Central memory CD8-positive, alpha-beta T cell (primary cell): ENCODE measurements around the gene PCDHA9.
"Not testable (repeated sequence)": the region's sequence is repeated elsewhere in the genome, so short reads cannot be mapped to it uniquely, and the experiment has no call there.

Experiments
- ATAC-seq: fragments of 150-1000 bp; cut with Tn5 transposase; replicated peaks from 2 replicates; pipeline ENCODE4 v1.10.0; 2022; ENCODE audit warnings: mild to moderate bottlenecking, moderate FRiP score, moderate number of reproducible peaks; ENCODE audit not compliant: poor library complexity, severe bottlenecking; ENCODE audit errors: extremely low read depth
- DNase-seq, 2 donors: peaks; one replicate each; pipeline ENCODE4 v3.0.0; 2021; ENCODE audit warnings: low spot score in 2 of 2
- H3K27ac Mint-ChIP-seq: one replicate; pipeline ENCODE4 v1.8.0; 2022; ENCODE audit warnings: low read depth, mild to moderate bottlenecking, moderate library complexity, mixed read lengths
- H3K27me3 Mint-ChIP-seq: one replicate; pipeline ENCODE4 v1.8.0; 2022; ENCODE audit warnings: mixed read lengths
- H3K36me3 Mint-ChIP-seq: one replicate; pipeline ENCODE4 v1.8.0; 2022; ENCODE audit warnings: mild to moderate bottlenecking, moderate library complexity, mixed read lengths; ENCODE audit not compliant: insufficient read depth
- H3K4me1 Mint-ChIP-seq: one replicate; pipeline ENCODE4 v1.8.0; 2022; ENCODE audit warnings: mixed read lengths
- H3K4me3 Mint-ChIP-seq: one replicate; pipeline ENCODE4 v1.8.0; 2022; ENCODE audit warnings: mild to moderate bottlenecking, moderate library complexity, mixed read lengths
- H3K9me3 Mint-ChIP-seq: one replicate; pipeline ENCODE4 v1.8.0; 2022; ENCODE audit warnings: mixed read lengths

Gene PCDHA9

DNA sequence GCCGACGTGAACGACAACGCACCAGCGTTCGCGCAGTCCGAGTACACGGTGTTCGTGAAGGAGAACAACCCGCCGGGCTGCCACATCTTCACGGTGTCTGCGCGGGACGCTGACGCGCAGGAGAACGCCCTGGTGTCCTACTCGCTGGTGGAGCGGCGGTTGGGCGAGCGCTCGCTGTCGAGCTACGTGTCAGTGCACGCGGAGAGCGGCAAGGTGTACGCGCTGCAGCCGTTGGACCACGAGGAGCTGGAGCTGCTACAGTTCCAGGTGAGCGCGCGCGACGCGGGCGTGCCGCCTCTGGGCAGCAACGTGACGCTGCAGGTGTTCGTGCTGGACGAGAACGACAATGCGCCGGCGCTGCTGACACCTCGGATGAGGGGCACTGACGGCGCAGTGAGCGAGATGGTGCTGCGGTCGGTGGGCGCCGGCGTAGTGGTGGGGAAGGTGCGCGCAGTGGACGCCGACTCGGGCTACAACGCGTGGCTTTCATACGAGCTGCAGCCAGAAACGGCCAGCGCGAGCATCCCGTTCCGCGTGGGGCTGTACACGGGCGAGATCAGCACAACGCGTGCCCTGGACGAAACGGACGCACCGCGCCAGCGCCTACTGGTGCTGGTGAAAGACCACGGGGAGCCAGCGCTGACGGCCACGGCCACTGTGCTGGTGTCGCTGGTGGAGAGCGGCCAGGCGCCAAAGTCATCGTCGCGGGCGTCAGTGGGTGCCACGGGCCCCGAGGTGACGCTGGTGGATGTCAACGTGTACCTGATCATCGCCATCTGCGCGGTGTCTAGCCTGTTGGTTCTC is 1.9 kb downstream of the PCDHA9 start:
- not testable (repeated sequence) for H3K36me3 Mint-ChIP-seq, DNase-seq, ATAC-seq, H3K27ac Mint-ChIP-seq, H3K4me3 Mint-ChIP-seq, H3K9me3 Mint-ChIP-seq, H3K4me1 Mint-ChIP-seq
- peaks cover 38% of the 10 kb centered on the region for H3K27me3 Mint-ChIP-seq

DNA sequence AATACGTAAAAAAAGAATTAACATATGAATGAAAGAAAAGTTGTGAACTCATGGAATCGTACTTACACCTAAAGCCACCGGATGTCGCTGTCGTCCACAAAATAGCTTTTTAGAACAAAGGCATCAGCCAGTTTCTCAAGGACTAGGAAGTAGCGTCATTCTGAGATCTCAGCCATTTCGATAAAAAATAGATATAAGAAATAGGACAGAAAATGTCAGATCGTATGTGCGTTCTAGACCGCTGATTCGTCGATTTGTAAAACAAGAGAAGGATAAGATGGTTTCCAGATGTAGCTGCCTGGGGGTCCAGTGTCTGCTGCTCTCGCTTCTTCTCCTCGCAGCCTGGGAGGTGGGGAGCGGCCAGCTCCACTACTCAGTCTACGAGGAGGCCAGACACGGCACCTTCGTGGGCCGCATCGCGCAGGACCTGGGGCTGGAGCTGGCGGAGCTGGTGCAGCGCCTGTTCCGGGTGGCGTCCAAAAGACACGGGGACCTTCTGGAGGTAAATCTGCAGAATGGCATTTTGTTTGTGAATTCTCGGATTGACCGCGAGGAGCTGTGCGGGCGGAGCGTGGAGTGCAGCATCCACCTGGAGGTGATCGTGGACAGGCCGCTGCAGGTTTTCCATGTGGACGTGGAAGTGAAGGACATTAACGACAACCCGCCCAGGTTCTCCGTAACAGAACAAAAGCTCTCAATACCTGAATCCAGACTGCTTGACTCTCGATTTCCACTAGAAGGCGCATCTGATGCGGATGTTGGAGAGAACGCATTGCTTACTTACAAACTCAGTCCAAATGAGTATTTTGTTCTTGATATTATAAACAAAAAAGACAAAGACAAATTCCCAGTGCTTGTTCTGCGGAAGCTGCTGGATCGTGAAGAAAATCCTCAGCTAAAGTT is 7.8 kb downstream of the PCDHA9 start, which contains the start of gene PCDHA10:
PCDHA10 (plus strand) TSS at position 126 of the 903 bp plus-strand sequence; CDS start at position 278, 152 bp downstream.
- Mint-ChIP-seq H3K4me3 (no peak within 1 kb of the TSS), H3K36me3 (no peaks in the 10 kb centered on the region), H3K27me3 (peaks cover 13% of the 10 kb centered on the region), H3K4me1 (no peaks in the 10 kb centered on the region), H3K9me3 (peaks cover 13% of the 10 kb centered on the region), H3K27ac (no peak within 1 kb of the TSS)
- DNase-seq = no peak
- ATAC-seq = no peak

GRCh38 chr5:140857177-140857986 is 9.2 kb downstream of the PCDHA9 start:
- H3K27ac Mint-ChIP-seq = no peak overlapping the region
- H3K27me3 Mint-ChIP-seq = peaks cover 13% of the 10 kb centered on the region
- H3K4me1 Mint-ChIP-seq = no peaks in the 10 kb centered on the region
- H3K4me3 Mint-ChIP-seq = no peak overlapping the region
- no peak for ATAC-seq
- no peak for DNase-seq
- H3K9me3 Mint-ChIP-seq = peaks cover 13% of the 10 kb centered on the region
- H3K36me3 Mint-ChIP-seq = no peaks in the 10 kb centered on the region

GRCh38 chr5:140857987-140858240 is 9.7 kb downstream of the PCDHA9 start:
- DNase-seq (no peak), ATAC-seq (no peak)
- no peak overlapping the region for H3K27ac Mint-ChIP-seq
- no peaks in the 10 kb centered on the region for H3K36me3 Mint-ChIP-seq
- H3K27me3 Mint-ChIP-seq = peaks cover 9% of the 10 kb centered on the region
- no peak overlapping the region for H3K4me3 Mint-ChIP-seq
- H3K4me1 Mint-ChIP-seq = no peaks in the 10 kb centered on the region
- H3K9me3 Mint-ChIP-seq = peaks cover 13% of the 10 kb centered on the region

DNA sequence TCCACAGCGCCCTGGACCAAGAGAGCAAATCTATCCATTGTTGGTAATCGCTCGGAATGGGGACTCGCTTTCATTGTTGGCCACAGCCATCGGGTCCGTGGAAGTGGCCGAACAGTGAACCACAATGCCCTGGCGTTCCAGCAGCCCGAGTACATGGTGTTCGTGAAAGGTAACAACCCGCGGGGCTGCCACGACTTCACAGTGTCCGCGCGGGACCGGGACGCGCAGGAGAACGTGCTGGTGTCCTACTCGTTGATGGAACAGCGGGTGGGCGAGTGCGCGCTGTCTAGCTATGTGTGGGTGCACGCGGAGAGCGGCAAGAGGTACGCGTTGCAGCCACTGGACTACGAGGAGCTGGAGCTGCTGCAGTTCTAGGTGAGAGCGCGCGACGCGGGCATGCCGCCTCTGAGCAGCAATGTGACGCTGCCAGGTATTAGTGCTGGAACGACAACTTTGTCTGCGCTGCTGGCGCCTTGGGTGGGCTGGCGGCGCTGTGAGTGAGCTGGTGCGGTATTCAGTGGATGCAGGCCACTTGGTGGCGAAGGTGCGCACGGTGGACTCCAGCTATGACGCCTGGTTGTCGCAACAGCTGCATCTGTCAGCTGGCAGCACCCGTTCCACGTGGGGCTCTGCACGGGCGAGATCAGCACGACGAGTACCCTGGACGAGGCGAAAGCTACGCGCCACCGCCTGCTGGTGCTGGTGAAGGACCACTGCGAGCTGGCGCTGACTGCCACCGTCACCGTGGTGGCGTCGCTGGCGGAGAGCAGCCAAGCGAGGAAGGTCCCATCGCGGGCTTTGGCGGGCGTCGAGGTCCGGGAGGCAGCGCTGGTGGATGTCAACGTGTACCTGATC is 14.5 kb downstream of the PCDHA9 start:
- no peak overlapping the region for H3K4me3 Mint-ChIP-seq
- H3K27me3 Mint-ChIP-seq = peaks cover 10% of the 10 kb centered on the region
- peaks cover 5% of the 10 kb centered on the region for H3K9me3 Mint-ChIP-seq
- no peaks in the 10 kb centered on the region for H3K4me1 Mint-ChIP-seq
- peaks cover 2% of the 10 kb centered on the region for H3K36me3 Mint-ChIP-seq
- no peak for ATAC-seq
- no peak overlapping the region for H3K27ac Mint-ChIP-seq
- no peak for DNase-seq

DNA sequence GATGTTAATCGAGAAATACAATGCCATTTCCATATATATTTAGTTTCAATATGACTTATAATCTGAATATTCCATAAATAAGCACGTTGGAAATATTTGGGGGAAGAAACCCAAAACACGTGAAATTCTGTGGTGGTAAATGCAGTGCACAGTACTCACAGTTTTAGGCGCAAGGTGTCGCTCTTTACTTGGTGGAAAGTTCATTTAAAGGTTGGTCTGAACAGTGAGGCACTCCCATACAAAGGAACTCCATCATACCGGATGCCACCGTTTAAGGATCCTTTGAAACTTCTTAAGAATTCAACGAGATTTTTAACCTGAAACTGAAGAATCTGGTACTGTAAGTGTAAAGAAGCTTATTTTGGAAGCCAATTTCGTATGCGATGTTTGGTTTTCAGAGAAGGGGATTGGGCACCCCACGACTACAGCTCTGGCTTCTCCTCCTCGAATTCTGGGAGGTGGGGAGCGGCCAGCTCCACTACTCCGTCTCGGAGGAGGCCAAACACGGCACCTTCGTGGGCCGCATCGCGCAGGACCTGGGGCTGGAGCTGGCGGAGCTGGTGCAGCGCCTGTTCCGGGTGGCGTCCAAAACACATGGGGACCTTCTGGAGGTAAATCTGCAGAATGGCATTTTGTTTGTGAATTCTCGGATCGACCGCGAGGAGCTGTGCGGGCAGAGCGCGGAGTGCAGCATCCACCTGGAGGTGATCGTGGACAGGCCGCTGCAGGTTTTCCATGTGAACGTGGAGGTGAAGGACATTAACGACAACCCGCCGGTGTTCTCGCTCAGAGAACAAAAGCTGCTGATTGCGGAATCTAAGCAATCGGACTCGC is 20.8 kb downstream of the PCDHA9 start, which contains the start of gene PCDHA11:
PCDHA11 (plus strand) TSS at position 237 of the 834 bp plus-strand sequence; CDS start at position 384, 147 bp downstream.
- ATAC-seq = no peak
- Mint-ChIP-seq H3K4me3 (no peak within 1 kb of the TSS), H3K27me3 (peaks cover 11% of the 10 kb centered on the region), H3K36me3 (no peaks in the 10 kb centered on the region), H3K27ac (no peak within 1 kb of the TSS), H3K4me1 (no peaks in the 10 kb centered on the region), H3K9me3 (no peaks in the 10 kb centered on the region)
- DNase-seq = no peak

- H3K4me1 Mint-ChIP-seq = no peaks in the 10 kb centered on the region
- H3K36me3 Mint-ChIP-seq = no peaks in the 10 kb centered on the region
- H3K27me3 Mint-ChIP-seq = peaks cover 11% of the 10 kb centered on the region
- H3K4me3 Mint-ChIP-seq = no peak overlapping the region
- DNase-seq = no peak
- ATAC-seq = no peak
- no peak overlapping the region for H3K27ac Mint-ChIP-seq
- no peaks in the 10 kb centered on the region for H3K9me3 Mint-ChIP-seq
These were observed 21.3 kb downstream of the PCDHA9 start for GRCh38 chr5:140869555-140869886.

DNA sequence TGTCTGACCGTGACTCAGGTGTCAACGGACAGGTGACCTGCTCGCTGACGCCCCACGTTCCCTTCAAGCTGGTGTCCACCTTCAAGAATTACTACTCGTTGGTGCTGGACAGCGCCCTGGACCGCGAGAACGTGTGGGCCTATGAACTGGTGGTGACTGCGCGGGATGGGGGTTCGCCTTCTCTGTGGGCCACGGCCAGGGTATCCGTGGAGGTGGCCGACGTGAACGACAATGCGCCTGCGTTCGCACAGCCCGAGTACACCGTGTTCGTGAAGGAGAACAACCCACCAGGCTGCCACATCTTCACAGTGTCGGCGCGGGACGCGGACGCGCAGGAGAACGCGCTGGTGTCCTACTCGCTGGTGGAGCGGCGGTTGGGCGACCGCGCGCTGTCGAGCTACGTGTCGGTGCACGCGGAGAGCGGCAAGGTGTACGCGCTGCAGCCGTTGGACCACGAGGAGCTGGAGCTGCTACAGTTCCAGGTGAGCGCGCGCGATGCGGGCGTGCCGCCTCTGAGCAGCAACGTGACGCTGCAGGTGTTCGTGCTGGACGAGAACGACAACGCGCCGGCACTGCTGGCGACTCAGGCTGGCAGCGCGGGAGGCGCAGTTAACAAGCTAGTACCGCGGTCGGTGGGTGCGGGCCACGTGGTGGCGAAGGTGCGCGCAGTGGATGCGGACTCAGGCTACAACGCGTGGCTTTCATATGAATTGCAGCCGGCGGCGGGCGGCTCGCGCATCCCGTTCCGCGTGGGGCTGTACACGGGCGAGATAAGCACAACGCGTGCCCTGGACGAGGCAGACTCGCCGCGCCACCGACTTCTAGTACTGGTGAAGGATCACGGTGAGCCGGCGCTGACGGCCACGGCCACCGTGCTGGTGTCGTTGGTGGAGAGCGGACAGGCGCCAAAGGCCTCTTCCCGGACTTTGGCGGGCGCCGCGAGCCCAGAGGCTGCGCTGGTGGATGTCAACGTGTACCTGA is 22.3 kb downstream of the PCDHA9 start:
- no peak overlapping the region for H3K4me3 Mint-ChIP-seq
- peaks cover 8% of the 10 kb centered on the region for H3K27me3 Mint-ChIP-seq
- DNase-seq = no peak
- no peak for ATAC-seq
- H3K36me3 Mint-ChIP-seq = no peaks in the 10 kb centered on the region
- H3K9me3 Mint-ChIP-seq = no peaks in the 10 kb centered on the region
- H3K27ac Mint-ChIP-seq = no peak overlapping the region
- no peaks in the 10 kb centered on the region for H3K4me1 Mint-ChIP-seq

DNA sequence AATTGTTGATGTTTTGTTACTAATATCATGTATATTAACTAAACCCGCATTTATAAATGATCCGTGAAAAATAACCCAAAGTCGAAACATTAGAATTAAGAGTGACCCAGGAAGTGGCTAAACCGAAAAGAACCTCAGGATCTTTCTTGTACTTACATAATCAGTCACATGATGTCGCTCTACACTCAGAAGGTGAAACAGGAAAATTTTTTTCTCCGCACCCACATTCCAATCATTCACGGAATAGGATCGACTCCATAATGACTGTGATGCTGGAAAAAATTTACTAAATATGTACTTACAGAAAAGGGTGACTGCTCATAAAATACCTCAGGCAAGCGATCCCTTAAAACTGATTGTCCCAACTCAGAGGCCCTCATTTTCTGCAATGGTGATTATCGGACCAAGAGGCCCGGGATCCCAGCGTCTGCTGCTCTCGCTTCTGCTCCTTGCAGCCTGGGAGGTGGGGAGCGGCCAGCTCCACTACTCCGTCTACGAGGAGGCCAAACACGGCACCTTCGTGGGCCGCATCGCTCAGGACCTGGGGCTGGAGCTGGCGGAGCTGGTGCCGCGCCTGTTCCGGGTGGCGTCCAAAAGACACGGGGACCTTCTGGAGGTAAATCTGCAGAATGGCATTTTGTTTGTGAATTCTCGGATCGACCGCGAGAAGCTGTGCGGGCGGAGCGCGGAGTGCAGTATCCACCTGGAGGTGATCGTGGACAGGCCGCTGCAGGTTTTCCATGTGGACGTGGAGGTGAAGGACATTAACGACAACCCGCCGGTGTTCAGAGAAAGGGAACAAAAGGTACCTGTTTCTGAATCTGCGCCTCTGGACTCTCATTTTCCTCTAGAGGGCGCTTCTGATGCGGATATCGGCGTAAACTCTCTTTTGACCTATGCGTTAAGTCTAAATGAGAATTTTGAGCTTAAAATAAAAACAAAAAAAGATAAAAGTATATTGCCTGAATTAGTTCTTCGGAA is 27.2 kb downstream of the PCDHA9 start, which contains the start of gene PCDHA12:
PCDHA12 (plus strand) TSS at position 224 of the 981 bp plus-strand sequence; CDS start at position 389, 165 bp downstream.
- Mint-ChIP-seq H3K9me3 (peaks cover 6% of the 10 kb centered on the region), H3K27me3 (peaks cover 20% of the 10 kb centered on the region), H3K4me3 (no peak within 1 kb of the TSS), H3K27ac (no peak within 1 kb of the TSS), H3K36me3 (no peaks in the 10 kb centered on the region), H3K4me1 (no peaks in the 10 kb centered on the region)
- DNase-seq (no peak), ATAC-seq (no peak)
